Measurements from ENCODE around the gene FHIT. TPM values are rescaled to one million over a fixed set of nuclear protein-coding genes. Genes with fewer than 3 reads are reported as not detected.

The FHIT gene
- polyA plus RNA-seq, 1 experiment = 0.11 TPM

DNA sequence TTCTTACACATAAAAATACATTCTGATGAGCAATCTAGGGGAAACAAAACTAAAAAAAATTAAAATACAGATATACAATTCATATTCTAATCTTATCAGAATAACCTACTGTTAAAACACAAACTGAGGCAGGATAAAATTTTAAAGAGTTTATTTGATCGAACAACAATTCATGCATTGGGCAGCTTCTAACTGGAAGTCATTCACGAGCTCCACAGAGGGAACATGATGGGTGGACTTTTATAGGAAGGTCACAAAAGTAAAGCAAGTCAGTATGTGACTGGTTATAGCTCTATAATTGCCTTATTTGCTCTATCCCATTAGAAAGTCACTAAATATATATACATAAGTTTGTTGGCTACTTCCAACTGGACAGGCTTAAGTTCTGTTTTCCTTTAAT, 1144.0 kb downstream of the FHIT start:
- CTCF ChIA-PET = no interaction called here
- Histone ChIP-seq H3K27me3 (ENCODE audit: control insufficient read depth, insufficient read depth, low read length) (no peaks in the 10 kb centered on the region), H3K4me3 (ENCODE audit: low read depth, low read length) (no peak overlapping the region), H3K36me3 (ENCODE audit: control insufficient read depth, insufficient read depth, low read length) (no peaks in the 10 kb centered on the region)
- POLR2A ChIA-PET = no interaction called here
- TF ChIP-seq, protein P1, sequence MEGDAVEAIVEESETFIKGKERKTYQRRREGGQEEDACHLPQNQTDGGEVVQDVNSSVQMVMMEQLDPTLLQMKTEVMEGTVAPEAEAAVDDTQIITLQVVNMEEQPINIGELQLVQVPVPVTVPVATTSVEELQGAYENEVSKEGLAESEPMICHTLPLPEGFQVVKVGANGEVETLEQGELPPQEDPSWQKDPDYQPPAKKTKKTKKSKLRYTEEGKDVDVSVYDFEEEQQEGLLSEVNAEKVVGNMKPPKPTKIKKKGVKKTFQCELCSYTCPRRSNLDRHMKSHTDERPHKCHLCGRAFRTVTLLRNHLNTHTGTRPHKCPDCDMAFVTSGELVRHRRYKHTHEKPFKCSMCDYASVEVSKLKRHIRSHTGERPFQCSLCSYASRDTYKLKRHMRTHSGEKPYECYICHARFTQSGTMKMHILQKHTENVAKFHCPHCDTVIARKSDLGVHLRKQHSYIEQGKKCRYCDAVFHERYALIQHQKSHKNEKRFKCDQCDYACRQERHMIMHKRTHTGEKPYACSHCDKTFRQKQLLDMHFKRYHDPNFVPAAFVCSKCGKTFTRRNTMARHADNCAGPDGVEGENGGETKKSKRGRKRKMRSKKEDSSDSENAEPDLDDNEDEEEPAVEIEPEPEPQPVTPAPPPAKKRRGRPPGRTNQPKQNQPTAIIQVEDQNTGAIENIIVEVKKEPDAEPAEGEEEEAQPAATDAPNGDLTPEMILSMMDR (IDR thresholded peaks at IDR 0.05; ENCODE audit: insufficient read depth, low read depth, low read length) = no peak
- DNase-seq (ENCODE audit: low read depth) = no peak

DNA sequence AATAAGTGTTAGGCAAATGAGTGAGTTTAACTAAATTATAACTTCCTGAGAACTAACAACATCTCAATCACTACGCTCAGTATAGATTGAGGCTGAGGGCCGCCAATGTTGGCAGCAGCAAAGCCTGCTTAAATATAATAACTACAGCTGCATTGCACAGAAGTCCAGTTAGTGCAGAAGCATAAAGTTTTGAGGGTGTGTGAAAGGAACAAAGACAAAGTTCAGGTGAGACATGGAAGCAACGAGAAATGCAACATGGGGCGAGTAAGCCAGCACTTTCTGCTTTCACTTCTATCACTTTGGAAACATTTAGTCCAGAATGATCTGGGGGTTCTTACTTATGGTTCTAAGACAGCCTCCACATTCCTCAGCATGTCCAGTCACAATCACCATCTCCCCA, 1149.1 kb downstream of the FHIT start:
- Histone ChIP-seq H3K27me3 (ENCODE audit: control insufficient read depth, insufficient read depth, low read length) (no peaks in the 10 kb centered on the region), H3K4me3 (ENCODE audit: low read depth, low read length) (no peak overlapping the region), H3K36me3 (ENCODE audit: control insufficient read depth, insufficient read depth, low read length) (no peaks in the 10 kb centered on the region)
- CTCF ChIA-PET = no interaction called here
- POLR2A ChIA-PET = no interaction called here
- TF ChIP-seq, protein P1 (IDR thresholded peaks at IDR 0.05; ENCODE audit: insufficient read depth, low read depth, low read length) = no peak
- DNase-seq (ENCODE audit: low read depth) = no peak

DNA sequence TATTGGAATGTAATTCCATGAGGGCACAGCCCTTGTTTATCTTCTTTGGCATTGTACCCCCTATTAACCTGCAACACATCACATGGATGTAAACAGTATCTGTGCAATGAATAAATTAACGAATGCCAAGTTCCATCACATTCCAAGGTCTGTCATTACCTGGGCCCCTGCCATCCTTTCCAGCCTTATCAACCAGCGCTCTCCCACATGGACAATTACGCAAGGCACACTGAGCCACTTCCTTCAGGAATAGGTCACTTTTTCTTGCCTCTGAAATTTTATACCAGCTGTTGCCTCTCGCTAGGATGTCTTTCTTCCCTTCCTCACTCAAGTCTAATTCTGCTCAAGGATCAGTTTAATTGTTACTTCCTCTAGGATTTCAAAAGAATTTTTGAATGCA, 1149.6 kb downstream of the FHIT start:
- no peak for DNase-seq (ENCODE audit: low read depth)
- TF ChIP-seq, protein P1 (IDR thresholded peaks at IDR 0.05; ENCODE audit: insufficient read depth, low read depth, low read length) = no peak
- POLR2A ChIA-PET = no interaction called here
- Histone ChIP-seq H3K36me3 (ENCODE audit: control insufficient read depth, insufficient read depth, low read length) (no peaks in the 10 kb centered on the region), H3K4me3 (ENCODE audit: low read depth, low read length) (no peak overlapping the region), H3K27me3 (ENCODE audit: control insufficient read depth, insufficient read depth, low read length) (no peaks in the 10 kb centered on the region)
- CTCF ChIA-PET = interaction anchor here (1.5 kb wide), 1 partner anchor 527 kb away, joined by 3 read pairs; no protein-coding TSS in a partner anchor

DNA sequence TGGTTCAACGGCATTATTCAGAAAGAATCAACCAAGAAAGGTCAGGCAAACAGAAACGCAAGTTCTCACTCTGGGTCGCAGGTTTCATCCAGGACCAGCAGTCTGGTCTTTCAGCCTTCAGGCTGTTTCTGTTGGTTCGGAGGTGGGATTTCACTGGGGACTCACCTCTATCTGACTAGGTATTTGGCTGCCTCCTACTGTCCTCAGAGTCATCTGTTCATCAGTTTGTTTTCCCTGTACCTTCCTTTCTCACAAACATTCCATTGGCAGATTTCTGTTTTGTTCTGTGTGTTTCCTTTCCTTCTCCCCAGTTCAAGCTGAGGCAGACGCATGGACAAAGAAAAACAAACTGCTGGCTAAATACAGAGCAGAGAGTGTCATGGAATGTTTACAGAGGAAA, 1154.8 kb downstream of the FHIT start:
- TF ChIP-seq, protein P1 (IDR thresholded peaks at IDR 0.05; ENCODE audit: insufficient read depth, low read depth, low read length) = no peak
- Histone ChIP-seq H3K27me3 (ENCODE audit: control insufficient read depth, insufficient read depth, low read length) (no peaks in the 10 kb centered on the region), H3K36me3 (ENCODE audit: control insufficient read depth, insufficient read depth, low read length) (no peaks in the 10 kb centered on the region), H3K4me3 (ENCODE audit: low read depth, low read length) (no peak overlapping the region)
- no peak for DNase-seq (ENCODE audit: low read depth)
- ChIA-PET CTCF (interaction anchor here (0.5 kb wide), 1 partner anchor 23 kb away, joined by 3 read pairs; no protein-coding TSS in a partner anchor), POLR2A (no interaction called here)

DNA sequence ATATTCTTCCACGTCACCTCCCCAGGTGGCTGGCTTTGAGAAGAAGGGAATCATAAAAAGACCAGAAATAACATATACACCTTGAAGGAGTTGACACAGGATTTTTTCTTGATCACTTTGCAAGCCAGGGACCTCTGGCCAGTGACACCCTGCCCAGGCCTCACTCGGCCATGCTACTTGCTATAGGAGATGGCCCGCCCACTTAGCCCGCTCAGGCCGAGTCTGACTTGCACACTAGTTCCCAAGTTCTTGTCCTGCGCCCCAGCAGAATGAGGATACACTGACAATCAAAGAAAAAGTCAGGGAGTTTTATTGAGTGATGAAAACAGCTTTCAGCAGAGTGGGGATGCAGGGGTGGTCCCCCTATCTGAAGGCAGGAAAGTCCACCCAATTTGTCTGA, 1155.3 kb downstream of the FHIT start:
- CTCF ChIA-PET = interaction anchor here (0.5 kb wide), 1 partner anchor 23 kb away, joined by 3 read pairs; no protein-coding TSS in a partner anchor

More for the DNA sequence above, 1155.3 kb downstream of the FHIT start:
- Histone ChIP-seq H3K27me3 (ENCODE audit: control insufficient read depth, insufficient read depth, low read length) (no peaks in the 10 kb centered on the region), H3K4me3 (ENCODE audit: low read depth, low read length) (no peak overlapping the region), H3K36me3 (ENCODE audit: control insufficient read depth, insufficient read depth, low read length) (no peaks in the 10 kb centered on the region)
- no peak for DNase-seq (ENCODE audit: low read depth)
- POLR2A ChIA-PET = no interaction called here
- TF ChIP-seq, protein P1 (IDR thresholded peaks at IDR 0.05; ENCODE audit: insufficient read depth, low read depth, low read length) = no peak

All from BJ (cell line).